Endothelial cell of hepatic sinusoid (primary cell): Measurements from ENCODE around the gene GCGR.

ENCODE experiments used
- in situ Hi-C: cut with HindIII; loops from 2 replicates; pipeline ENCODE4 v1.10.0; 2017; ENCODE audit warnings: low sequenced_read_pairs

GCGR gene

DNA sequence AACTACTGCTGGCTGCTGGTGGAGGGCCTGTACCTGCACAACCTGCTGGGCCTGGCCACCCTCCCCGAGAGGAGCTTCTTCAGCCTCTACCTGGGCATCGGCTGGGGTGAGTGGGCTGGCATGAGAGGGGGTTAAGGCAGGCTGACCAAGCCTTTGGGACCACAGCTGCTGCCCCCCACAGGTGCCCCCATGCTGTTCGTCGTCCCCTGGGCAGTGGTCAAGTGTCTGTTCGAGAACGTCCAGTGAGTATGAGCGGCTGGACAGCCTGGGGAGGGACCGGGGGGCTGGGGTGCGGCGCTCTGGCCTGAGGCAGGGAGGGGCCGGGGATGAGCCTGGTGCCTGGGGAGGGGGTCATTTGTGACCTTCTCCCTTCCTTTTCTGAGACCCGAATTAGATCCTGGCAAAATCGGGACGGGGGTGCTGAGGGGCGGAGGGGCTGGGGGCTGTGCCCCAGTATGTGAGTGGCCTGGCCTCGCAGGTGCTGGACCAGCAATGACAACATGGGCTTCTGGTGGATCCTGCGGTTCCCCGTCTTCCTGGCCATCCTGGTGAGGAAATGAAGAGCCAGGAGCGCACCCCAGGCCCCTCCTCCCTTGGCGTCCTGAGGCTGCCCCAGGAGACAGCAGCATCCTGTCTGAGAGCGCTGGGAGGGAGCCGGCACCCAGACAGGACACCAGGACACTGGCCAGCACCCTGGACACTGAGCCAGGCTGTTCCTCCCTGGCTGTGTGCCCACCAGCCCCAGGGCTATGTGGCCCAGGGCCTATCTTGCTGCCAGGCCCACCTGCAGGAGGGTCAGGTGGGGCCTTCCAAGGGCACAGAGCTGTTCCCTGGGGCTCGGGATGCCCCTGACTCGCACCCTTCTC is 8.0 kb downstream of the GCGR start:
- in situ Hi-C loops = no loop called here

DNA sequence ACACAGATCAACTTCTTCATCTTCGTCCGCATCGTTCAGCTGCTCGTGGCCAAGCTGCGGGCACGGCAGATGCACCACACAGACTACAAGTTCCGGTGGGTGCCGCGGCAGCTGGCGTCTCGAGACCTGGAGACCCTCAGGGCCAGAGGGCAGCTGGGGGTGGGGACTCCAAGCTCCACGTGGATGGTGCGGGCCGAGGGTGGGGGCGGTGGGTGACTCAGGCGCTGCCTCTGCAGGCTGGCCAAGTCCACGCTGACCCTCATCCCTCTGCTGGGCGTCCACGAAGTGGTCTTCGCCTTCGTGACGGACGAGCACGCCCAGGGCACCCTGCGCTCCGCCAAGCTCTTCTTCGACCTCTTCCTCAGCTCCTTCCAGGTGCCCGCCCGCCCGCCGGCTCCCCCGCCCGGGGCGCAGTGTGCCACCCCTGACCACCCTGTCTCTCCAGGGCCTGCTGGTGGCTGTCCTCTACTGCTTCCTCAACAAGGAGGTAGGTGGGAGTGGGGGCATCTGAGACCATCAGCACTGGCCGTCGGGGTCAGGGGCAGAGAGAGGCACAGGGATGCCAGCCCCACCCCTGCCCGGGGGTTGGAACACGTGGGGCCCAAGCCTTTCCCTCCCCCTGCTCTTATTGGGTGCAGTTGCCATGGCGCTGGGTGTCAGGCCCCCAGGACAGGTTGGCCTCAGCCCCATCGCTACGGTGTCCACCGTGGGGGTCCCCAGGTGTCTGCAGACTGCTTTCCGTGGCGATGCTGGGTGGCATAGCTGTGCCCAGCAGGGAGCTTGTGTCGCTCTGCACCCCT is 8.8 kb downstream of the GCGR start:
- in situ Hi-C loops = no loop called here

DNA sequence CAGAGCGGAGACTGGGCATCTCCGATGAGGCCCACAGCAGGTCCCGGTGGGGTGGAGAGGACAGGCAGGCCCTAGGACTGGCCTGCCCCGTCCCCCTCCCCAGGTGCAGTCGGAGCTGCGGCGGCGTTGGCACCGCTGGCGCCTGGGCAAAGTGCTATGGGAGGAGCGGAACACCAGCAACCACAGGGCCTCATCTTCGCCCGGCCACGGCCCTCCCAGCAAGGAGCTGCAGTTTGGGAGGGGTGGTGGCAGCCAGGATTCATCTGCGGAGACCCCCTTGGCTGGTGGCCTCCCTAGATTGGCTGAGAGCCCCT is 9.4 kb downstream of the GCGR start:
- in situ Hi-C loops = no loop called here

DNA sequence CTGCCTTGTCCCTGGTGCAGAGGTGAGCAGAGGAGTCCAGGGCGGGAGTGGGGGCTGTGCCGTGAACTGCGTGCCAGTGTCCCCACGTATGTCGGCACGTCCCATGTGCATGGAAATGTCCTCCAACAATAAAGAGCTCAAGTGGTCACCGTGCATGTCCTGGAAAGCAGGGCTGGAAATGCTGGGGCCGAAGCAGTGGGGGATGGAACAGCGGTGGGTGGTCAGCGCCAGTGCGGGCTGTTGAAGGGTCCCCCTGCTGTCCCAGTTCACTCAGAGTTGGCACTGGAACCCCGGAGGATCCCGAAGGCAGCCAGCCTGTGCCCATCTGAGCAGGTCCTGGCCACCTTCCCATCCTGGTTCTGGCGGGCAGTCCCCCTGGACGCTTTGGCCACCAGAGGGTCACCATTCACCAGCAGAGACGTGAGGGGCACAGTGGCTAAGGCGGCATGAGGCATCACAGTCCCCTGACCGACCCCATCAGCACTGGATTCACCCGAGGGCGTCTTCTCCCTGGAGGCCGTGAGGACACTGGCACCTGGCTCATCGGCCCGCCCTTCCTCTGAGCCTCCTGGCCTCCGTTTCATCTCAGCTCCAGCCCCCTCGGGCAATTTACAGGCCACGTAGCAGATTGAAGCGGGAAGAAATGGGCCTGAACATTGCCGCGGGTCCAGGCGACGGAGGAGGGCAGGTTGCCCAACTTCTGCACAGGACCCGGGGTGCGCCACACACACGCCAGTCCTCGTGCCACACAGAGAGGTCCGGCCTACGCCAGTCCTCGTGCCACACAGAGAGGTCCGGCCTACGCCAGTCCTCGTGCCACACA is 10.1 kb downstream of the GCGR start:
- in situ Hi-C loops = no loop called here

DNA sequence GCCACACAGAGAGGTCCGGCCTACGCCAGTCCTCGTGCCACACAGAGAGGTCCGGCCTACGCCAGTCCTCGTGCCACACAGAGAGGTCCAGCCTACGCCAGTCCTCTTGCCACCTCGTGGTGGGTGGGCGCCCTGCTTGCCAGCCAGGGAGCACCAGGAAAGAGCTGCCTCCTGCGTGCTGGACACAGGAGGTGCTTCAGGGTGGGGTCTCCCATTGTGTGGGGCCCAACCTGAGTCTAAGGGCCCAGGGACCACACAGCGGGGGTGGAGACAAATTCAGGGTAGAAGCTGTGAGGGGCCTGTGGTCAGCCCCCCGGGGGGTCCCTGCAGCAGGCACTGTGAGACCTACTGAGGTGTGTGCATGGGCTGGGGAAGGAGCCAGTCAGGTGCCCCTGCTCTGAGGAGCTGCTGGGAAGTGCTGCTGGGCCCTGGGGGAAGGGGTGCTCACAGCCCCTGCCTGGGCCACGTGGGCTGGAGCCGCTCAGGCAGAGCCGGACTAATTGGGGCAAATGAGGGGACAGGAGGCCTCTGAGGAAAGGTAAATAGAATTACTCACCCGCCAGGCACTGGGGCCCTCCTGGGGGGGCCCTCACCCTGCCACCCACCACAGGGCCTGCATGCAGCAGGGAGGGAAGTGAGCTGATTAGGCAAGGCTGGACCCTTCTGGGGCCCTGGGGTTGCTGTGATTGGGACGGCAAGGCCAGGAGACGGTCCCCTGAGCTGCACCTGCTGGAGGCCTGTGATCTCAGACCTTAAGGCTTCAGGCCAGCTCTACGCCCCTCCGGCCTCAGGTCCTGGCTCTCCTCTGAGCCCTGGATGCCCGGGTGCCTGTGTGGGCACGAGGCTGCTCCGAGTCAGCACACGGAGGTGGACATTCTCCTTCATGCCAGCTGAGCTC is 11.0 kb downstream of the GCGR start:
- in situ Hi-C loops = no loop called here

DNA sequence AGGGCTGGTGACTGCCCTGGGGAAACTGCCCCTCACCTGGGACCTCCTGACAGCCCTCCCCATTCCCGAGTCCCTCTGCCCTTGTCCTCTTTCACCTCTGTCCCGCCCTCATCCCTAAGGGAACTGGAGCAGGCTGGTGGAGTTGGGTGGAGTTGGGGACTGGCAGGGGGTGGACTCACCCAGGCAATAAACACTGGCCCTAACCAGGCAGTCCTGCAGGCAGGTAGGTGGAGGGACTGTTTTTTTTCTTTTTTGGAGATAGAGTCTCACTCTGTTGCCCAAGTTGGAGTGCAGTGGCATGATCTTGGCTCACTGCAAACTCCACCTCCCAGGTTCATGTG is 11.7 kb downstream of the GCGR start:
- in situ Hi-C loops = no loop called here

DNA sequence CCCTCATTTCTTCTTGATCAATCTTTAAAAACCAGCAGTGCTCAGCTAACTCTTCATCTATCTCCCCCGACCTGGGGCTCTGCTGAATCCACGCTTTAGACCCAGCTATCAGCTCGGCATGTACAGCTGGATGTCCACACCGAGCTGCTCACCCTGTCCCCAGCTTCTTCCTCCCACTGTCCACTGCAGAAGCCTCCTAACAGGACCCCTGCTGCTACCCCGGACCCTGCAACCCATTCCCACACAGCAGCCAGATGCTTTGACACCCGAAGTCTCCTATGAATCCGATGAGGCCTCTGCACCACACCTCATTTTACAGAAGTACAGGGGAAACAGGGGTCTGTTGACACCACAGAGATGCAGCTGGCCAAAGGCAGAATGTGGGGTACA is 13.8 kb downstream of the GCGR start:
- in situ Hi-C loops = no loop called here

DNA sequence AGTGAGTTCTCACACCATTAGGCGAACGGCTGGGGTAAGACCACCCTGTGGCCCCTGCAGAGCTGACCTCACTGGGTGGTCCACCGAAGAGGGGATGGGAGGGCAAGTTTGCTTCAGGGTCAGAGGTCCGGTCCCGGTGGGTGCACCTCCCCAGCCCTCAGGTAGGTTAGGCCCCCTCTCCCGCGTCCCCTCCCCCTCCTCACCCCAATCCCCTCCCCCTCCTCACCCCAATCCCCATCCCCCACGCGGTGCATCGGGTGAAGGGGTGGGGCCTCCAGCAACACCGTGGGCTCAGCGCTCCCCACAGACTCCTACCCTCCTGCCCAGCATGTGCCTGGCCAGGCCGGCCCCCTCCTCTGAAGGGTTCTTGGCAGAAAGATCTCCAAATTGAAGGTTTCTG is 15.8 kb downstream of the GCGR start:
- in situ Hi-C loops = no loop called here

DNA sequence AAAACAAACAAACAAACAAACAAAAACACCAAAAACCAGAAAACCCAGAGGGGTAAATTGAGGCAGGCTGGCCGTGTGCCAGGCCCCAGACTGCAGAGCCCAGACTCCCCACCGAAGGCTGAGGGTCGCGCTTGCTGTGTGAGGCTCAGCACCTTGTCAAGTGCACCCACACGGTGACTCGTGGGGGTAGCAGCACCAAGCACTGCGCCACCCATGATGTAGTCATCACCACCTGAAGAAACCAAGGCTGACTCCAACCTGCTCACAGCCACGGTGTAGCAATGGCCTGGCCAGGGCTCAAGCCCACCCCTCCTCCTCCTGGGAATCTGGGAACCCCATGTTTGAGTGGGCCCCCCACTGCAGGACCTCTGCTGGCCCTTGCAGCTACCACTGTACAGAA is 17.2 kb downstream of the GCGR start:
- in situ Hi-C loops = no loop called here

DNA sequence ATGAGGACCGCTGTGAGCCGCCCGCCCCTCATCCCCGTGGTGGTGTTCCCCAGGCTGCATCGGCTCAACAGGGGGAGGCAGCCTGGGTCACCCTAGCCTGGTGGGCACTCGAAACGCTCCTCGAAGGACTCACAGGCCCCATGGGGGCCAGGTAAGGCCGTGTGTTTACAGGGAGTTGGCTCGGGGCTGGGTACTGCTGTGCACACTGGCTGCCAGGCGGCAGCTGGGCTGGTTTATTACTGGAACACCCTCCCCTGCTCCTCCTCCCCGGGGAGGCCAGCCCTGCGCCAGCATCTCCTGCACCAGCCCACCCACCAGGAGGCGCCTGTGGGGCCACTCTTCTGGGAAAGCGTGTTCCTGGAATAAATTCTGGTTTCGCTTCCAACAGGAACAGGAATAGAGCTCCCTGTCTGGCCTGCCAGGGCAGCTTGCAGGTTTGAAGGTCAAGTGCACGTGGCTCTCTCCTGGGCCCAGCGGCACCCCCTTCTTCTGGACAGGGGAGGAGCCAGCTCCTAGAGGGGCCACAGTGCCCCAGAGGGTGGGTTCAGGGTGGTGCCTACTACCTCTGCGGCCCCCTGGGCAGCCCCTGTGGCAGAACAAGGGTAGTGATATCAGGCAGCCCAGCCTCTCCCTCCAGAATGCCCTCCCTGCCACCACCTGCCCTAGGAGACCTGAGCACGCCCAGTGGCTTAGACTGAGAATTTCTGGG is 17.8 kb downstream of the GCGR start:
- in situ Hi-C loops = no loop called here

DNA sequence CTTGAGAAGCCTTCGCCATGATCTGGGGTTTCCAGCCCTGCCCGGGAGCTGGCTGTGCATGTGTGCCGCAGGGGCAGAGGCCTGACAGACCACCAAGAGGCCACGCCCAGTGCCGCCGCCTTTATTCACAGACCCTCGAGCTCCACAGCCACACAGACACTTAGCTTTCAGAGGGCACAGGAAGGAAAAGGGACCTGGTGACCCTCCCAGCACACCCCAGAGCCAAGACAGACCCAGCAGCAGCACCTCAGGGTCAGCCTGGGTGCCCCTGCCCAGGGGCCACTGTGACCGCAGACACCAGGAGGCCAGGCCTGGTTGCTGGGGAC is 18.3 kb downstream of the GCGR start:
- in situ Hi-C loops = no loop called here

DNA sequence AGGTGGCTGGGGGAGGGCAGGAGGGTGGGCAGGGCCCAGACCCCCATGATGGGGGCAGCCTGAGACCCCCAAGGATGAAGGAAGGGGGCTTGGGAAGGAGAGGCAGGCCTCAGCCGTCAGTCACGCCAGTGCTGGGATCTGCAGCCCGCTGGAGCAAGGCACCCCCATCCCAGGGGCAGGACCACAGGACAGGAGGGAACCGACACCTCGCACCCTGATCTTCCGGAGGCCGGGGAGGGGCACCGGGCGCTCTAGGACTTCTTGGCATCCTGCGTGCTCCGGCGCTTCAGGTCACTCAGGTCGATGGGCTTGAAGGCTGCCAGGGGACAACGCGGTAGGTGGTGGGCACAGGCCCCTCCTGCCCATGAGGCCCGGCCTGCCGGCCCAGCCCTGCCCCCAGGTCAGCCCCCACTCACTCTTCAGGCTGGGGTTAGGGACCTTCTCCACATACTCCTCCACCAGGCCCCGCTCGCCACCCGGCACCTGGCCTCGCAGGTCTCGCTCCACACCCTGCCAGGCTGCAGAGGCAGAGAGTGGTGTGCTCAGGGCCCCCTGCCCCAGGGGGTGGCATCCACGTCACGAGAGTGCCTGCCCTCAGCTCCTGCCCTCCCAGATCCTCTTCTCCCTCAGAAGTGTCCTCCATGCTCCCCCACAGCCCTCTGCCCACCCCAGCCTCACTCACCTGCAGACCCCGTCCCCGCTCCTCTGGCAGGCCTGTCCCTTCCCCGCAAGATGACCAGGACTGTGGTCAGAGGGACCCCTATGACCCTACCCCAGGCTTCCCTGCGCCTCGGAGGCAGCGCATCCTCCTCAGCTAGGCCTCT is 19.3 kb downstream of the GCGR start:
- in situ Hi-C loops = no loop called here

DNA sequence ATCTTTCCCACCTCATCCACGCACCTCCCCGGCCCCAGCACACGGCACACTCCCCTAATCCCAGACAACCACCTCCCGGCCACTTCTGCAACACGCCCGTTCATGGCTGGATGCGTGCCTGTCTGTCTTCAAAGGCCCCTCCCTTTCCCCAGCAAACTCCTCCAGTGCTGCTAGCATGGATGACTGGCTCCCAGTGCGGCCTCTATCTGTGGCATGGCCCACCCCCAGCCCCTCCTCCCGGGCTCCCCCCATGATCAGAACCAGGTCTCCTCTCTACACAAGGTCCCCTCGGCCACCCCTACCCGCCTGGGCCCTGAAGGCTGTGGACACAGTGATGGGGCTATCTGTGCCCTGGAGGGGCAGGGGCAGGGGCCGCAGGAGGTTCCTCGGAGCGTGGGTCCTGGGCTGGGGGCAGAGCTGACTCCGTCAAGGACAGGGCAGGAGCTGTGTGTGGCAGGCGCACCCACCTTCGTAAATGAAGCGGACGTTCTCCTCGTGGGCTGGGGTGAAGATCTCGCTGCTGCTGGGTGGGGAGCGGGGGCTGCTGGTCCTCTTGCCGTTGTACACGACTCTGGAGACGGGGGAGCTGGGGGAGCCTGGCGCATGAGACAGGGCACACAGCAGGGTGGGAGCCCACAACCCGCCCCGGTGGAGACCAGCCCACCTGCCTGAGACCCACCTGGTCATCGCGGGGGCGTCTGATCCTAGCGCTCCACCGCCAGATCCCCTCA is 20.0 kb downstream of the GCGR start:
- in situ Hi-C loops = no loop called here

DNA sequence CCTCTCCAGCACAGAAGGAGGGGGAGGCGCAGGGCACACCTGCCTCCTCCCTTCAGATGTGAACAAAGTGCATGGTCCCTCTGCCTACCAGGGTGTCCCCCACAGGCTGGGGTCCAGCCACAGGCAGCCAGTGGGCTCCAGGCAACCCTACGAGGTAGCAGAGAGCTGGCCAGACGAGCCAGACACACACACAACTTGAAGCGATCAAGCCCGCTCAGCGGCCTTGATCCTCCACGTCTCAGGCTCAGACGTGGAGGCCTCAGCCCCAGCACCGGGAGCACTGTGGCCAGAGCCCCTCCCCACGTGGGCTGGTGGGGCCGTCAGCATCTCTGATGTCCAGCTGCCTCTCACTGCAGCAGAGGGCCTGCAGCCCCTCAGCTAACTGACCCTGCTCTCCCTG is 20.6 kb downstream of the GCGR start:
- in situ Hi-C loops = no loop called here

DNA sequence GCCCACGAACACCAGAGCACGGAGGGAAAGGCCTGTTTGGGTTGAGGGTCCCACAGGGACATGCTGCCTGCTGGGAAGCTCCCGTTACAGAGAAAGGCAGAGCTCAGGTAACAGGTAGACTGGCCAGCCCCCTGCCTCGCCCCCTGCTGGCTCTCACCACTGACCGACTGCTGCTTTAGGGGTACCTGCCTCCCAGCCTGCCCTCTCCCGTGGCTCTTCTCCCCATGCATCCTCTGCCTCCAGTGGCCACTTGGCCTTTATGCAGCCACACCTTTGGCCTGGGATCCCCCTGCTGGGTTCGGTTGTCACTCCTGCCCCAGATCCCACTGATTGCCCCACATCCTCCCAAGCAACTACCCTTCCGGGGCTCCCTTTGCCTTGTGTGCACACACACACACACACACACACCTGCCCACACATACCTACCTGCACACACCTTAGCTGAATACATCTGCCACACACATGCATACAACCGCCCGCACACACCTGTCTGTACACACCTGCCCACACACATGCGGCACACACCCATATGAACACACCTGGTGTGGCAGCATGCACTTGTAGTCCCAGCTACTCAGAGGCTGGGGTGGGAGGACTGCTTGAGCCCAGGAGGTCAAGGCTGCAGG is 22.0 kb downstream of the GCGR start:
- in situ Hi-C loops = no loop called here

DNA sequence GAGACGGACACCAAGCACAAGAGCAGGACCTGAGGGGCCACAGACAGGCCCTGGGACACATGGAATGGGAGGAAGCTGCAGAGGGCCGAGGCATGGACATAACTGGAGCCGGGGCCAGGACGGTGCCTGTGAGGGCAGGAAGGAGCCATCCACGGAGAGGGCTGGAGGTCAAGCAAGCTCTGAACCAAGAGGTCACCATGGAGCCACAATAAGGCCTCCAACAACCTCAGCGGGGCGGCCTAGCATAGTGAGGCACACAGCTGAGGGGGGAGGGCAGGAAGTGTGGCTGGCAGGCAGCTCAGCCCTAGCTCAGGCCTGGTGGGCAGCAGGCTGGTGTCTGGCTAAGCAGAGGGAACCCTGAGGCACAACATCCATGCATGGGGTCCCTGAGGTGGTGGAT is 24.7 kb downstream of the GCGR start:
- in situ Hi-C loops = no loop called here

DNA sequence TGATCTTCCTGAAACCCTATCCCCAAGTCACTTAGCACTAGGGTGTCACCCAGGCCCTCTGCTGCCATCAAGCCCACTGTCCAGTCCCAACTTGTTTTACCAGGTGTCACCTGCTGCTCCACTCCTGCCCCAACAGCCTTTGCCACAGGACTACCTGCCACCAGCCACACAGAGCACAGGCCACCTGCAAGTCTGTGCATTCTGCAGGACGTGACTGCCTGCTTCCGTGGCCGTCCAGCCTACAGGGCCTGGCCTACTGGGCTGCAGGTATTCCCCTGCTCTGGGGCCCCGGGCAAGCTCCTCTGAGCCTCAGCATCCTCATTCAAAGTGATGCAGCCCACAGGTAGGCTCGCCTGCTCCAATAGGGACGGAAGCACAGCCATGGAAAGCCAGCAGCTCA is 25.9 kb downstream of the GCGR start:
- in situ Hi-C loops = no loop called here

DNA sequence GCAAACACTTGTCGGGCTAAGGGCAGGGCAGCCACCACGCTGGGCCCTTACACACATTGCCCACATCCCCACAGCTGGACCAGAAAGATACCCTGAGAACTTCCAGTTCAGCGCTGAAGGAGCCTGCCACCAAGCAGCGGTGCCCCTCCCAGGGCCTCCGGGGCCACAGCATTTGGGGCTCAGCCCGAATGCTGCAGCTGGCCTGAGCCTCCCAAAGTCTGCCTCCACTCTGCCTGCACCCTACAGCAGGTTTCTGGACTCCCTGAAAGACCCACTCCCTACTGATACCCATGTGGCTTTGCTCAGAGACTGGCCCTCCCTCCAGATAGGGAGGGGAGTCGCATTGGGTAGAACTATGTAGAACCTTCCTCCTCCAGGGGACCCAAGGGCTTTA is 27.6 kb downstream of the GCGR start:
- in situ Hi-C loops = no loop called here
